Measurements from ENCODE around the gene TP53I11.

Gene TP53I11

GRCh38 chr11:44979543-44980399 is 29.1 kb upstream of the TP53I11 start:
- Histone ChIP-seq H3K4me1 (ENCODE audit: control insufficient read depth in 5 of 5, insufficient read depth in 5 of 5, low read length in 5 of 5) (peaks cover 0 to 44% (median 12%) of the 10 kb centered on the region in 5 donors), H3K9me3 (ENCODE audit: control insufficient read depth in 5 of 5, low read length in 5 of 5) (peaks cover 0 to 3% (median 0%) of the 10 kb centered on the region in 5 donors), H3K27me3 (ENCODE audit: control insufficient read depth in 5 of 5, insufficient read depth in 4 of 5, low read length in 5 of 5) (peaks cover 0 to 8% (median 0%) of the 10 kb centered on the region in 5 donors), H3K9ac (ENCODE audit: low read length in 5 of 5) (no peak overlapping the region), H3K4me3 (ENCODE audit: low read depth in 1 of 5, low read length in 5 of 5) (no peak overlapping the region), H3K36me3 (ENCODE audit: control insufficient read depth in 5 of 5, insufficient read depth in 5 of 5, low read length in 5 of 5) (no peaks in the 10 kb centered on the region), H3K27ac (ENCODE audit: low read depth, low read length) (peak overlapping the region; percentile 16)

- H3K27me3 ChIP-seq (ENCODE audit: control insufficient read depth in 5 of 5, insufficient read depth in 4 of 5, low read length in 5 of 5), result peaks cover 0 to 8% (median 0%) of the 10 kb centered on the region in 5 donors
- H3K9ac ChIP-seq (ENCODE audit: low read length in 5 of 5), result peak overlapping the region in 1 of 5 donors; percentile 9
- H3K27ac ChIP-seq (ENCODE audit: low read depth, low read length), result peak overlapping the region; percentile 21
Measured at GRCh38 chr11:44978961-44979331, 28.3 kb upstream of the TP53I11 start.

GRCh38 chr11:44978274-44978960 is 27.7 kb upstream of the TP53I11 start:
- peaks cover 0 to 8% (median 0%) of the 10 kb centered on the region in 5 donors for H3K27me3 ChIP-seq (ENCODE audit: control insufficient read depth in 5 of 5, insufficient read depth in 4 of 5, low read length in 5 of 5)
- no peaks in the 10 kb centered on the region for H3K36me3 ChIP-seq (ENCODE audit: control insufficient read depth in 5 of 5, insufficient read depth in 5 of 5, low read length in 5 of 5)
- no peak overlapping the region for H3K9ac ChIP-seq (ENCODE audit: low read length in 5 of 5)
- no peak overlapping the region for H3K4me3 ChIP-seq (ENCODE audit: low read depth in 1 of 5, low read length in 5 of 5)
- H3K4me1 ChIP-seq (ENCODE audit: control insufficient read depth in 5 of 5, insufficient read depth in 5 of 5, low read length in 5 of 5), result peaks cover 0 to 51% (median 12%) of the 10 kb centered on the region in 5 donors
- peak overlapping the region; percentile 21 for H3K27ac ChIP-seq (ENCODE audit: low read depth, low read length)
- H3K9me3 ChIP-seq (ENCODE audit: control insufficient read depth in 5 of 5, low read length in 5 of 5), result peaks cover 0 to 3% (median 0%) of the 10 kb centered on the region in 5 donors

More at GRCh38 chr11:44978961-44979331, 28.3 kb upstream of the TP53I11 start:
- Histone ChIP-seq H3K4me1 (ENCODE audit: control insufficient read depth in 5 of 5, insufficient read depth in 5 of 5, low read length in 5 of 5) (peaks cover 0 to 50% (median 12%) of the 10 kb centered on the region in 5 donors), H3K36me3 (ENCODE audit: control insufficient read depth in 5 of 5, insufficient read depth in 5 of 5, low read length in 5 of 5) (no peaks in the 10 kb centered on the region), H3K4me3 (ENCODE audit: low read depth in 1 of 5, low read length in 5 of 5) (no peak overlapping the region), H3K9me3 (ENCODE audit: control insufficient read depth in 5 of 5, low read length in 5 of 5) (peaks cover 0 to 3% (median 0%) of the 10 kb centered on the region in 5 donors)

- Histone ChIP-seq H3K36me3 (ENCODE audit: control insufficient read depth in 5 of 5, insufficient read depth in 5 of 5, low read length in 5 of 5) (no peaks in the 10 kb centered on the region), H3K4me1 (ENCODE audit: control insufficient read depth in 5 of 5, insufficient read depth in 5 of 5, low read length in 5 of 5) (peaks cover 0 to 51% (median 12%) of the 10 kb centered on the region in 5 donors), H3K9ac (ENCODE audit: low read length in 5 of 5) (no peak overlapping the region), H3K27me3 (ENCODE audit: control insufficient read depth in 5 of 5, insufficient read depth in 4 of 5, low read length in 5 of 5) (peaks cover 0 to 8% (median 0%) of the 10 kb centered on the region in 5 donors), H3K27ac (ENCODE audit: low read depth, low read length) (no peak overlapping the region), H3K4me3 (ENCODE audit: low read depth in 1 of 5, low read length in 5 of 5) (no peak overlapping the region), H3K9me3 (ENCODE audit: control insufficient read depth in 5 of 5, low read length in 5 of 5) (peaks cover 0 to 3% (median 0%) of the 10 kb centered on the region in 5 donors)
Measured at GRCh38 chr11:44977493-44977984, 26.9 kb upstream of the TP53I11 start.

- no peak overlapping the region for H3K9ac ChIP-seq (ENCODE audit: low read length in 5 of 5)
- H3K4me3 ChIP-seq (ENCODE audit: low read depth in 1 of 5, low read length in 5 of 5), result no peak overlapping the region
- H3K4me1 ChIP-seq (ENCODE audit: control insufficient read depth in 5 of 5, insufficient read depth in 5 of 5, low read length in 5 of 5), result peaks cover 0 to 51% (median 12%) of the 10 kb centered on the region in 5 donors
- H3K9me3 ChIP-seq (ENCODE audit: control insufficient read depth in 5 of 5, low read length in 5 of 5), result peaks cover 0 to 3% (median 0%) of the 10 kb centered on the region in 5 donors
- H3K27ac ChIP-seq (ENCODE audit: low read depth, low read length), result no peak overlapping the region
- H3K36me3 ChIP-seq (ENCODE audit: control insufficient read depth in 5 of 5, insufficient read depth in 5 of 5, low read length in 5 of 5), result no peaks in the 10 kb centered on the region
- H3K27me3 ChIP-seq (ENCODE audit: control insufficient read depth in 5 of 5, insufficient read depth in 4 of 5, low read length in 5 of 5), result peaks cover 0 to 8% (median 0%) of the 10 kb centered on the region in 5 donors
Measured at GRCh38 chr11:44976576-44976975, 25.9 kb upstream of the TP53I11 start.

GRCh38 chr11:44974402-44975000 is 23.8 kb upstream of the TP53I11 start:
- Histone ChIP-seq H3K9me3 (ENCODE audit: control insufficient read depth in 5 of 5, low read length in 5 of 5) (no peaks in the 10 kb centered on the region), H3K36me3 (ENCODE audit: control insufficient read depth in 5 of 5, insufficient read depth in 5 of 5, low read length in 5 of 5) (no peaks in the 10 kb centered on the region), H3K4me3 (ENCODE audit: low read depth in 1 of 5, low read length in 5 of 5) (no peak overlapping the region), H3K27me3 (ENCODE audit: control insufficient read depth in 5 of 5, insufficient read depth in 4 of 5, low read length in 5 of 5) (peaks cover 0 to 6% (median 0%) of the 10 kb centered on the region in 5 donors), H3K27ac (ENCODE audit: low read depth, low read length) (no peak overlapping the region), H3K4me1 (ENCODE audit: control insufficient read depth in 5 of 5, insufficient read depth in 5 of 5, low read length in 5 of 5) (peaks cover 0 to 34% (median 6%) of the 10 kb centered on the region in 5 donors), H3K9ac (ENCODE audit: low read length in 5 of 5) (no peak overlapping the region)

- peaks cover 0 to 28% (median 6%) of the 10 kb centered on the region in 5 donors for H3K4me1 ChIP-seq (ENCODE audit: control insufficient read depth in 5 of 5, insufficient read depth in 5 of 5, low read length in 5 of 5)
- no peak overlapping the region for H3K4me3 ChIP-seq (ENCODE audit: low read depth in 1 of 5, low read length in 5 of 5)
- no peaks in the 10 kb centered on the region for H3K36me3 ChIP-seq (ENCODE audit: control insufficient read depth in 5 of 5, insufficient read depth in 5 of 5, low read length in 5 of 5)
- H3K27me3 ChIP-seq (ENCODE audit: control insufficient read depth in 5 of 5, insufficient read depth in 4 of 5, low read length in 5 of 5), result peaks cover 0 to 6% (median 0%) of the 10 kb centered on the region in 5 donors
- no peaks in the 10 kb centered on the region for H3K9me3 ChIP-seq (ENCODE audit: control insufficient read depth in 5 of 5, low read length in 5 of 5)
- H3K27ac ChIP-seq (ENCODE audit: low read depth, low read length), result no peak overlapping the region
- no peak overlapping the region for H3K9ac ChIP-seq (ENCODE audit: low read length in 5 of 5)
Measured at GRCh38 chr11:44973632-44974401, 23.1 kb upstream of the TP53I11 start.

- Histone ChIP-seq H3K36me3 (ENCODE audit: control insufficient read depth in 5 of 5, insufficient read depth in 5 of 5, low read length in 5 of 5) (no peaks in the 10 kb centered on the region), H3K4me1 (ENCODE audit: control insufficient read depth in 5 of 5, insufficient read depth in 5 of 5, low read length in 5 of 5) (peaks cover 0 to 19% (median 6%) of the 10 kb centered on the region in 5 donors), H3K4me3 (ENCODE audit: low read depth in 1 of 5, low read length in 5 of 5) (no peak overlapping the region)
Measured at GRCh38 chr11:44972746-44973435, 22.2 kb upstream of the TP53I11 start.

GRCh38 chr11:44971185-44971584 is 20.5 kb upstream of the TP53I11 start:
- Histone ChIP-seq H3K27me3 (ENCODE audit: control insufficient read depth in 5 of 5, insufficient read depth in 4 of 5, low read length in 5 of 5) (peaks cover 0 to 6% (median 0%) of the 10 kb centered on the region in 5 donors), H3K27ac (ENCODE audit: low read depth, low read length) (no peak overlapping the region), H3K36me3 (ENCODE audit: control insufficient read depth in 5 of 5, insufficient read depth in 5 of 5, low read length in 5 of 5) (no peaks in the 10 kb centered on the region)

More at GRCh38 chr11:44972746-44973435, 22.2 kb upstream of the TP53I11 start:
- Histone ChIP-seq H3K27me3 (ENCODE audit: control insufficient read depth in 5 of 5, insufficient read depth in 4 of 5, low read length in 5 of 5) (peaks cover 0 to 6% (median 0%) of the 10 kb centered on the region in 5 donors), H3K9me3 (ENCODE audit: control insufficient read depth in 5 of 5, low read length in 5 of 5) (no peaks in the 10 kb centered on the region), H3K9ac (ENCODE audit: low read length in 5 of 5) (no peak overlapping the region), H3K27ac (ENCODE audit: low read depth, low read length) (no peak overlapping the region)

More at GRCh38 chr11:44971185-44971584, 20.5 kb upstream of the TP53I11 start:
- Histone ChIP-seq H3K4me1 (ENCODE audit: control insufficient read depth in 5 of 5, insufficient read depth in 5 of 5, low read length in 5 of 5) (peaks cover 0 to 7% (median 0%) of the 10 kb centered on the region in 5 donors), H3K9ac (ENCODE audit: low read length in 5 of 5) (no peak overlapping the region), H3K9me3 (ENCODE audit: control insufficient read depth in 5 of 5, low read length in 5 of 5) (no peaks in the 10 kb centered on the region), H3K4me3 (ENCODE audit: low read depth in 1 of 5, low read length in 5 of 5) (no peak overlapping the region)
